Measurements from ENCODE around the gene ELOA.

- TF ChIP-seq CTCF (IDR thresholded peaks at IDR 0.05) (no peak), JUNB (IDR thresholded peaks at IDR 0.05) (no peak), FOSL2 (IDR thresholded peaks at IDR 0.05) (no peak), FOSL2 (CRISPR knock-in tag; IDR thresholded peaks at IDR 0.05) (no peak)
- TF ChIP-seq, protein P1, sequence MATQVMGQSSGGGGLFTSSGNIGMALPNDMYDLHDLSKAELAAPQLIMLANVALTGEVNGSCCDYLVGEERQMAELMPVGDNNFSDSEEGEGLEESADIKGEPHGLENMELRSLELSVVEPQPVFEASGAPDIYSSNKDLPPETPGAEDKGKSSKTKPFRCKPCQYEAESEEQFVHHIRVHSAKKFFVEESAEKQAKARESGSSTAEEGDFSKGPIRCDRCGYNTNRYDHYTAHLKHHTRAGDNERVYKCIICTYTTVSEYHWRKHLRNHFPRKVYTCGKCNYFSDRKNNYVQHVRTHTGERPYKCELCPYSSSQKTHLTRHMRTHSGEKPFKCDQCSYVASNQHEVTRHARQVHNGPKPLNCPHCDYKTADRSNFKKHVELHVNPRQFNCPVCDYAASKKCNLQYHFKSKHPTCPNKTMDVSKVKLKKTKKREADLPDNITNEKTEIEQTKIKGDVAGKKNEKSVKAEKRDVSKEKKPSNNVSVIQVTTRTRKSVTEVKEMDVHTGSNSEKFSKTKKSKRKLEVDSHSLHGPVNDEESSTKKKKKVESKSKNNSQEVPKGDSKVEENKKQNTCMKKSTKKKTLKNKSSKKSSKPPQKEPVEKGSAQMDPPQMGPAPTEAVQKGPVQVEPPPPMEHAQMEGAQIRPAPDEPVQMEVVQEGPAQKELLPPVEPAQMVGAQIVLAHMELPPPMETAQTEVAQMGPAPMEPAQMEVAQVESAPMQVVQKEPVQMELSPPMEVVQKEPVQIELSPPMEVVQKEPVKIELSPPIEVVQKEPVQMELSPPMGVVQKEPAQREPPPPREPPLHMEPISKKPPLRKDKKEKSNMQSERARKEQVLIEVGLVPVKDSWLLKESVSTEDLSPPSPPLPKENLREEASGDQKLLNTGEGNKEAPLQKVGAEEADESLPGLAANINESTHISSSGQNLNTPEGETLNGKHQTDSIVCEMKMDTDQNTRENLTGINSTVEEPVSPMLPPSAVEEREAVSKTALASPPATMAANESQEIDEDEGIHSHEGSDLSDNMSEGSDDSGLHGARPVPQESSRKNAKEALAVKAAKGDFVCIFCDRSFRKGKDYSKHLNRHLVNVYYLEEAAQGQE (IDR thresholded peaks at IDR 0.05), result no peak
Measured at GRCh38 chr1:23797478-23798448, 54.5 kb downstream of the ELOA start.

Measured in A549 (cell line).